ENCODE data around the gene COG8.

Gene COG8

GRCh38 chr16:69326172-69326873 is 13.0 kb downstream of the COG8 start:
- H3K36me3 ChIP-seq (ENCODE audit: control insufficient read depth in 1 of 2, insufficient read depth in 2 of 2, low read length in 2 of 2), result peaks cover 33 to 52% of the 10 kb centered on the region in 2 donors

GRCh38 chr16:69325784-69326171 is 13.6 kb downstream of the COG8 start:
- Histone ChIP-seq H3K27me3 (ENCODE audit: low read depth, low read length) (no peaks in the 10 kb centered on the region), H3K4me1 (ENCODE audit: control insufficient read depth in 1 of 2, insufficient read depth in 2 of 2, low read length in 2 of 2) (peaks cover 15 to 39% of the 10 kb centered on the region in 2 donors), H3K9me3 (ENCODE audit: control insufficient read depth in 1 of 2, low read length in 2 of 2) (no peaks in the 10 kb centered on the region), H3K4me3 (ENCODE audit: low read depth in 1 of 2, low read length in 2 of 2) (no peak overlapping the region), H3K27ac (ENCODE audit: low read length) (no peak overlapping the region), H3K36me3 (ENCODE audit: control insufficient read depth in 1 of 2, insufficient read depth in 2 of 2, low read length in 2 of 2) (peaks cover 36 to 58% of the 10 kb centered on the region in 2 donors)

More at GRCh38 chr16:69326172-69326873, 13.0 kb downstream of the COG8 start:
- Histone ChIP-seq H3K9me3 (ENCODE audit: control insufficient read depth in 1 of 2, low read length in 2 of 2) (no peaks in the 10 kb centered on the region), H3K27me3 (ENCODE audit: low read depth, low read length) (no peaks in the 10 kb centered on the region), H3K27ac (ENCODE audit: low read length) (no peak overlapping the region), H3K4me1 (ENCODE audit: control insufficient read depth in 1 of 2, insufficient read depth in 2 of 2, low read length in 2 of 2) (peaks cover 15 to 39% of the 10 kb centered on the region in 2 donors), H3K4me3 (ENCODE audit: low read depth in 1 of 2, low read length in 2 of 2) (no peak overlapping the region)

GRCh38 chr16:69324585-69325253 is 14.6 kb downstream of the COG8 start:
- Histone ChIP-seq H3K4me1 (ENCODE audit: control insufficient read depth in 1 of 2, insufficient read depth in 2 of 2, low read length in 2 of 2) (peaks cover 15 to 38% of the 10 kb centered on the region in 2 donors), H3K27me3 (ENCODE audit: low read depth, low read length) (no peaks in the 10 kb centered on the region), H3K27ac (ENCODE audit: low read length) (no peak overlapping the region), H3K9me3 (ENCODE audit: control insufficient read depth in 1 of 2, low read length in 2 of 2) (no peaks in the 10 kb centered on the region), H3K36me3 (ENCODE audit: control insufficient read depth in 1 of 2, insufficient read depth in 2 of 2, low read length in 2 of 2) (peaks cover 46 to 68% of the 10 kb centered on the region in 2 donors), H3K4me3 (ENCODE audit: low read depth in 1 of 2, low read length in 2 of 2) (no peak overlapping the region)

GRCh38 chr16:69324013-69324531 is 15.3 kb downstream of the COG8 start:
- Histone ChIP-seq H3K4me1 (ENCODE audit: control insufficient read depth in 1 of 2, insufficient read depth in 2 of 2, low read length in 2 of 2) (peaks cover 10 to 31% of the 10 kb centered on the region in 2 donors), H3K27me3 (ENCODE audit: low read depth, low read length) (no peaks in the 10 kb centered on the region), H3K27ac (ENCODE audit: low read length) (no peak overlapping the region), H3K9me3 (ENCODE audit: control insufficient read depth in 1 of 2, low read length in 2 of 2) (no peaks in the 10 kb centered on the region), H3K36me3 (ENCODE audit: control insufficient read depth in 1 of 2, insufficient read depth in 2 of 2, low read length in 2 of 2) (peaks cover 52 to 75% of the 10 kb centered on the region in 2 donors), H3K4me3 (ENCODE audit: low read depth in 1 of 2, low read length in 2 of 2) (no peak overlapping the region)

GRCh38 chr16:69323415-69323814 is 15.9 kb downstream of the COG8 start:
- Histone ChIP-seq H3K4me3 (ENCODE audit: low read depth in 1 of 2, low read length in 2 of 2) (no peak overlapping the region), H3K36me3 (ENCODE audit: control insufficient read depth in 1 of 2, insufficient read depth in 2 of 2, low read length in 2 of 2) (peaks cover 54 to 81% of the 10 kb centered on the region in 2 donors), H3K27me3 (ENCODE audit: low read depth, low read length) (no peaks in the 10 kb centered on the region), H3K9me3 (ENCODE audit: control insufficient read depth in 1 of 2, low read length in 2 of 2) (no peaks in the 10 kb centered on the region), H3K4me1 (ENCODE audit: control insufficient read depth in 1 of 2, insufficient read depth in 2 of 2, low read length in 2 of 2) (peaks cover 3 to 25% of the 10 kb centered on the region in 2 donors), H3K27ac (ENCODE audit: low read length) (no peak overlapping the region)

- no peaks in the 10 kb centered on the region for H3K27me3 ChIP-seq (ENCODE audit: low read depth, low read length)
- no peaks in the 10 kb centered on the region for H3K9me3 ChIP-seq (ENCODE audit: control insufficient read depth in 1 of 2, low read length in 2 of 2)
- no peak overlapping the region for H3K27ac ChIP-seq (ENCODE audit: low read length)
- no peak overlapping the region for H3K4me3 ChIP-seq (ENCODE audit: low read depth in 1 of 2, low read length in 2 of 2)
- H3K36me3 ChIP-seq (ENCODE audit: control insufficient read depth in 1 of 2, insufficient read depth in 2 of 2, low read length in 2 of 2), result peaks cover 59 to 87% of the 10 kb centered on the region in 2 donors
- peaks cover 0 to 21% of the 10 kb centered on the region in 2 donors for H3K4me1 ChIP-seq (ENCODE audit: control insufficient read depth in 1 of 2, insufficient read depth in 2 of 2, low read length in 2 of 2)
Observed at GRCh38 chr16:69322343-69322742, 17.0 kb downstream of the COG8 start.

- H3K9me3 ChIP-seq (ENCODE audit: control insufficient read depth in 1 of 2, low read length in 2 of 2), result no peaks in the 10 kb centered on the region
- H3K36me3 ChIP-seq (ENCODE audit: control insufficient read depth in 1 of 2, insufficient read depth in 2 of 2, low read length in 2 of 2), result peaks cover 64 to 92% of the 10 kb centered on the region in 2 donors
- no peaks in the 10 kb centered on the region for H3K27me3 ChIP-seq (ENCODE audit: low read depth, low read length)
- H3K4me3 ChIP-seq (ENCODE audit: low read depth in 1 of 2, low read length in 2 of 2), result no peak overlapping the region
- peaks cover 0 to 8% of the 10 kb centered on the region in 2 donors for H3K4me1 ChIP-seq (ENCODE audit: control insufficient read depth in 1 of 2, insufficient read depth in 2 of 2, low read length in 2 of 2)
- no peak overlapping the region for H3K27ac ChIP-seq (ENCODE audit: low read length)
Observed at GRCh38 chr16:69321080-69321479, 18.3 kb downstream of the COG8 start.

- Histone ChIP-seq H3K36me3 (ENCODE audit: control insufficient read depth in 1 of 2, insufficient read depth in 2 of 2, low read length in 2 of 2) (peaks cover 66 to 92% of the 10 kb centered on the region in 2 donors), H3K4me1 (ENCODE audit: control insufficient read depth in 1 of 2, insufficient read depth in 2 of 2, low read length in 2 of 2) (peaks cover 0 to 8% of the 10 kb centered on the region in 2 donors), H3K9me3 (ENCODE audit: control insufficient read depth in 1 of 2, low read length in 2 of 2) (no peaks in the 10 kb centered on the region), H3K27me3 (ENCODE audit: low read depth, low read length) (no peaks in the 10 kb centered on the region), H3K4me3 (ENCODE audit: low read depth in 1 of 2, low read length in 2 of 2) (no peak overlapping the region), H3K27ac (ENCODE audit: low read length) (no peak overlapping the region)
Observed at GRCh38 chr16:69320740-69321073, 18.7 kb downstream of the COG8 start.

GRCh38 chr16:69319826-69320739 is 19.3 kb downstream of the COG8 start:
- H3K27me3 ChIP-seq (ENCODE audit: low read depth, low read length), result no peaks in the 10 kb centered on the region
- H3K4me3 ChIP-seq (ENCODE audit: low read depth in 1 of 2, low read length in 2 of 2), result no peak overlapping the region
- no peak overlapping the region for H3K27ac ChIP-seq (ENCODE audit: low read length)
- no peaks in the 10 kb centered on the region for H3K9me3 ChIP-seq (ENCODE audit: control insufficient read depth in 1 of 2, low read length in 2 of 2)
- H3K4me1 ChIP-seq (ENCODE audit: control insufficient read depth in 1 of 2, insufficient read depth in 2 of 2, low read length in 2 of 2), result peaks cover 0 to 8% of the 10 kb centered on the region in 2 donors
- peaks cover 71 to 93% of the 10 kb centered on the region in 2 donors for H3K36me3 ChIP-seq (ENCODE audit: control insufficient read depth in 1 of 2, insufficient read depth in 2 of 2, low read length in 2 of 2)

- H3K4me3 ChIP-seq (ENCODE audit: low read depth in 1 of 2, low read length in 2 of 2), result no peak overlapping the region
- H3K36me3 ChIP-seq (ENCODE audit: control insufficient read depth in 1 of 2, insufficient read depth in 2 of 2, low read length in 2 of 2), result peaks cover 67 to 86% of the 10 kb centered on the region in 2 donors
- no peak overlapping the region for H3K27ac ChIP-seq (ENCODE audit: low read length)
- H3K27me3 ChIP-seq (ENCODE audit: low read depth, low read length), result no peaks in the 10 kb centered on the region
- peaks cover 0 to 7% of the 10 kb centered on the region in 2 donors for H3K4me1 ChIP-seq (ENCODE audit: control insufficient read depth in 1 of 2, insufficient read depth in 2 of 2, low read length in 2 of 2)
- no peaks in the 10 kb centered on the region for H3K9me3 ChIP-seq (ENCODE audit: control insufficient read depth in 1 of 2, low read length in 2 of 2)
Observed at GRCh38 chr16:69319381-69319780, 20.0 kb downstream of the COG8 start.

GRCh38 chr16:69318911-69319289 is 20.5 kb downstream of the COG8 start:
- H3K36me3 ChIP-seq (ENCODE audit: control insufficient read depth in 1 of 2, insufficient read depth in 2 of 2, low read length in 2 of 2), result peaks cover 67 to 82% of the 10 kb centered on the region in 2 donors
- no peak overlapping the region for H3K27ac ChIP-seq (ENCODE audit: low read length)
- no peak overlapping the region for H3K4me3 ChIP-seq (ENCODE audit: low read depth in 1 of 2, low read length in 2 of 2)
- no peaks in the 10 kb centered on the region for H3K9me3 ChIP-seq (ENCODE audit: control insufficient read depth in 1 of 2, low read length in 2 of 2)
- no peaks in the 10 kb centered on the region for H3K27me3 ChIP-seq (ENCODE audit: low read depth, low read length)
- peaks cover 0 to 2% of the 10 kb centered on the region in 2 donors for H3K4me1 ChIP-seq (ENCODE audit: control insufficient read depth in 1 of 2, insufficient read depth in 2 of 2, low read length in 2 of 2)
